HEK293 (cell line): ENCODE data around the gene ANKRD65.

ENCODE experiments used
- CTCF ChIA-PET: fragments of 350-600 bp; formaldehyde crosslinking; extraction: SDS; loops from one replicate; lab custom pipeline; 2021; ENCODE audit warnings: antibody characterized with exemption; lab: Yijun Ruan, JAX
- POLR2A ChIA-PET: fragments of 300-600 bp; formaldehyde crosslinking; extraction: SDS; loops from one replicate; lab custom pipeline; 2020; ENCODE audit warnings: antibody characterized with exemption, inconsistent platforms; lab: Yijun Ruan, JAX
- H3K27ac ChIP-seq: fragments of 200-500 bp; sonication (Bioruptor generic); 2 replicates; pipeline ENCODE4 v1.5.1; 2014; ENCODE audit warnings: low read depth, low read length, control low read depth, inconsistent platforms; ENCODE audit errors: extremely low read depth
- H3K36me3 ChIP-seq, 2 experiments: fragments of 200-500 bp in 1 of 2; sonication (Bioruptor generic) in 1 of 2; 1 replicate in 1 of 2; 2 replicates in 1 of 2; pipeline ENCODE4 v1.5.1; 2014 to 2017; ENCODE audit warnings: inconsistent platforms in 2 of 2, low read length in 2 of 2; ENCODE audit not compliant: control insufficient read depth in 2 of 2, insufficient read depth in 1 of 2
- H3K4me1 ChIP-seq: fragments of 200-500 bp; sonication (Bioruptor generic); 2 replicates; pipeline ENCODE4 v1.5.1; 2014; ENCODE audit warnings: mild to moderate bottlenecking, low read length, inconsistent platforms; ENCODE audit not compliant: control insufficient read depth, insufficient read depth
- H3K4me3 ChIP-seq: 2 replicates; pipeline ENCODE4 v1.5.1; 2011; ENCODE audit warnings: low read depth, mild to moderate bottlenecking, control low read depth, low read length, moderate library complexity
- H3K9me3 ChIP-seq: fragments of 200-500 bp; sonication (Bioruptor generic); 2 replicates; pipeline ENCODE4 v1.5.1; 2014; ENCODE audit warnings: low read depth, low read length, inconsistent platforms; ENCODE audit not compliant: control insufficient read depth, insufficient read depth
- SP2 ChIP-seq: fragments of 450-650 bp; formaldehyde crosslinking; IDR thresholded peaks from 2 replicates; pipeline ENCODE4 v1.5.1; 2016; ENCODE audit warnings: missing biosample characterization, missing genetic modification characterization
- TRIM28 ChIP-seq: IDR thresholded peaks from 2 replicates; pipeline ENCODE4 v1.6.1; 2011; ENCODE audit warnings: low read length, control low read depth, borderline replicate concordance
- ZBTB1 ChIP-seq: fragments of 450-650 bp; formaldehyde crosslinking; IDR thresholded peaks from 2 replicates; pipeline ENCODE4 v1.5.1; 2016; ENCODE audit warnings: missing biosample characterization, missing genetic modification characterization
- ZEB2 ChIP-seq: fragments of 450-650 bp; formaldehyde crosslinking; IDR thresholded peaks from 2 replicates; pipeline ENCODE4 v1.5.1; 2016; ENCODE audit warnings: missing biosample characterization, missing genetic modification characterization
- ZIC2 ChIP-seq: fragments of 450-650 bp; formaldehyde crosslinking; IDR thresholded peaks from 2 replicates; pipeline ENCODE4 v1.5.1; 2016; ENCODE audit warnings: missing biosample characterization, missing genetic modification characterization
- ZNF16 ChIP-seq: fragments of 450-650 bp; formaldehyde crosslinking; IDR thresholded peaks from 2 replicates; pipeline ENCODE4 v1.5.1; 2016; ENCODE audit warnings: low read depth, missing biosample characterization, missing genetic modification characterization
- ZNF394 ChIP-seq: fragments of 450-650 bp; formaldehyde crosslinking; IDR thresholded peaks from 2 replicates; pipeline ENCODE4 v1.5.1; 2016; ENCODE audit warnings: missing biosample characterization, missing genetic modification characterization, mild to moderate bottlenecking, moderate library complexity, borderline replicate concordance
- ZNF404 ChIP-seq: fragments of 450-650 bp; formaldehyde crosslinking; IDR thresholded peaks from 2 replicates; pipeline ENCODE4 v1.5.1; 2017; ENCODE audit warnings: missing biosample characterization, missing genetic modification characterization
- ZNF423 ChIP-seq: fragments of 450-650 bp; formaldehyde crosslinking; IDR thresholded peaks from 2 replicates; pipeline ENCODE4 v1.5.1; 2016; ENCODE audit warnings: missing biosample characterization, missing genetic modification characterization
- ZNF521 ChIP-seq: fragments of 450-650 bp; formaldehyde crosslinking; IDR thresholded peaks from 2 replicates; pipeline ENCODE4 v1.5.1; 2017; ENCODE audit warnings: missing biosample characterization, mild to moderate bottlenecking, missing genetic modification characterization
- ZNF558 ChIP-seq: fragments of 450-650 bp; formaldehyde crosslinking; IDR thresholded peaks from 2 replicates; pipeline ENCODE4 v1.5.1; 2016; ENCODE audit warnings: missing biosample characterization, missing genetic modification characterization
- ZNF654 ChIP-seq: fragments of 450-650 bp; formaldehyde crosslinking; IDR thresholded peaks from 2 replicates; pipeline ENCODE4 v1.5.1; 2016; ENCODE audit warnings: low read depth, missing biosample characterization, missing genetic modification characterization
- ZNF76 ChIP-seq: fragments of 450-650 bp; formaldehyde crosslinking; IDR thresholded peaks from 2 replicates; pipeline ENCODE4; 2016; ENCODE audit warnings: low read depth, missing biosample characterization, missing genetic modification characterization, borderline replicate concordance
- ZNF830 ChIP-seq: fragments of 450-650 bp; IDR thresholded peaks from 2 replicates; pipeline ENCODE4 v1.5.0; 2018; ENCODE audit warnings: missing biosample characterization, missing genetic modification characterization, low read depth, mild to moderate bottlenecking, moderate library complexity
- ZNF837 ChIP-seq: fragments of 450-650 bp; formaldehyde crosslinking; IDR thresholded peaks from 2 replicates; pipeline ENCODE4 v1.5.1; 2016; ENCODE audit warnings: missing biosample characterization, missing genetic modification characterization
- TF ChIP-seq, protein P1 (sequence below): fragments of 450-650 bp; formaldehyde crosslinking; conservative IDR thresholded peaks from 2 replicates; pipeline ENCODE4 v1.5.1; 2016; ENCODE audit warnings: low read depth, missing biosample characterization, missing genetic modification characterization
- TF ChIP-seq, protein P2 (sequence below): fragments of 450-650 bp; formaldehyde crosslinking; optimal IDR thresholded peaks from 2 replicates; pipeline ENCODE3; 2016; ENCODE audit warnings: missing biosample characterization, mild to moderate bottlenecking, missing genetic modification characterization
- TF ChIP-seq, protein P3 (sequence below): fragments of 450-650 bp; formaldehyde crosslinking; IDR thresholded peaks from 2 replicates; pipeline ENCODE4 v1.5.1; 2016; ENCODE audit warnings: missing biosample characterization, missing genetic modification characterization
- TF ChIP-seq, protein P4 (sequence below): fragments of 450-650 bp; formaldehyde crosslinking; IDR thresholded peaks from 2 replicates; pipeline ENCODE4 v1.5.1; 2016; ENCODE audit warnings: missing biosample characterization, missing genetic modification characterization

Gene ANKRD65

DNA sequence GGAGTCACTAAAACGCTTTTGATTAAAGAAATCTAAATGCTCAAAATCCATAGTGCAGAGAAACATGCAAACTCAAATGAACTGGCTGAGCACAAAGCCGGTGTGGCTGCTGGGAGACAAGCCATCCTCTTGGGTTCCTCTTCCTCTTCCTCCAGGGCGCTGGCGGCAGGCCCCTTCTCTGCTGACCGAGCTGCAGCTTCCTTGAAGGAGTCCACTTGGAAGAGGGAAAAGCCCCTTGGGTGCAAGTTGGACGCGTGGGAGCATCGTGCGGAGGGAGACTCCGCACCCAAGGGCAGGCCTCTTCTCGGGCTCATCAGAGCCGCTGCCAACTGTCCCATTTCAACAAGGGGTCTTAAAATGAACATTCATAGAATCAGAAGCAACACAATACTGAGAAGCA lies 29.9 kb downstream of the ANKRD65 start:
- H3K27ac ChIP-seq = no peak overlapping the region
- H3K36me3 ChIP-seq = peaks cover 68 to 100% of the 10 kb centered on the region in 2 experiments
- no peak for TF ChIP-seq ZNF76
- TF ChIP-seq, protein P1, sequence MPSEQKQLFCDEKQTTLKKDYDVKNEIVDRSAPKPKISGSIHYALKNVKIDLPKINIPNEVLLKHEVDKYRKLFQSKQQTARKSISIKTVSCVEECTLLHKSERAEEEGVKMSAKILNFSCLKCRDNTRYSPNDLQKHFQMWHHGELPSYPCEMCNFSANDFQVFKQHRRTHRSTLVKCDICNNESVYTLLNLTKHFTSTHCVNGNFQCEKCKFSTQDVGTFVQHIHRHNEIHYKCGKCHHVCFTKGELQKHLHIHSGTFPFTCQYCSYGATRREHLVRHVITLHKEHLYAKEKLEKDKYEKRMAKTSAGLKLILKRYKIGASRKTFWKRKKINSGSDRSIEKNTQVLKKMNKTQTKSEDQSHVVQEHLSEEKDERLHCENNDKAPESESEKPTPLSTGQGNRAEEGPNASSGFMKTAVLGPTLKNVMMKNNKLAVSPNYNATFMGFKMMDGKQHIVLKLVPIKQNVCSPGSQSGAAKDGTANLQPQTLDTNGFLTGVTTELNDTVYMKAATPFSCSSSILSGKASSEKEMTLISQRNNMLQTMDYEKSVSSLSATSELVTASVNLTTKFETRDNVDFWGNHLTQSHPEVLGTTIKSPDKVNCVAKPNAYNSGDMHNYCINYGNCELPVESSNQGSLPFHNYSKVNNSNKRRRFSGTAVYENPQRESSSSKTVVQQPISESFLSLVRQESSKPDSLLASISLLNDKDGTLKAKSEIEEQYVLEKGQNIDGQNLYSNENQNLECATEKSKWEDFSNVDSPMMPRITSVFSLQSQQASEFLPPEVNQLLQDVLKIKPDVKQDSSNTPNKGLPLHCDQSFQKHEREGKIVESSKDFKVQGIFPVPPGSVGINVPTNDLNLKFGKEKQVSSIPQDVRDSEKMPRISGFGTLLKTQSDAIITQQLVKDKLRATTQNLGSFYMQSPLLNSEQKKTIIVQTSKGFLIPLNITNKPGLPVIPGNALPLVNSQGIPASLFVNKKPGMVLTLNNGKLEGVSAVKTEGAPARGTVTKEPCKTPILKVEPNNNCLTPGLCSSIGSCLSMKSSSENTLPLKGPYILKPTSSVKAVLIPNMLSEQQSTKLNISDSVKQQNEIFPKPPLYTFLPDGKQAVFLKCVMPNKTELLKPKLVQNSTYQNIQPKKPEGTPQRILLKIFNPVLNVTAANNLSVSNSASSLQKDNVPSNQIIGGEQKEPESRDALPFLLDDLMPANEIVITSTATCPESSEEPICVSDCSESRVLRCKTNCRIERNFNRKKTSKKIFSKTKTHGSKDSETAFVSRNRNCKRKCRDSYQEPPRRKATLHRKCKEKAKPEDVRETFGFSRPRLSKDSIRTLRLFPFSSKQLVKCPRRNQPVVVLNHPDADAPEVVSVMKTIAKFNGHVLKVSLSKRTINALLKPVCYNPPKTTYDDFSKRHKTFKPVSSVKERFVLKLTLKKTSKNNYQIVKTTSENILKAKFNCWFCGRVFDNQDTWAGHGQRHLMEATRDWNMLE (tag by site-specific recombination) = no peak
- TF ChIP-seq ZNF558 (tag by site-specific recombination) = no peak
- TF ChIP-seq ZBTB1 (tag by site-specific recombination) = no peak
- no peak for TF ChIP-seq ZNF654 (tag by site-specific recombination)
- TF ChIP-seq ZNF423 (tag by site-specific recombination) = no peak
- TF ChIP-seq ZNF394 (tag by site-specific recombination) = no peak
- TF ChIP-seq, protein P2, sequence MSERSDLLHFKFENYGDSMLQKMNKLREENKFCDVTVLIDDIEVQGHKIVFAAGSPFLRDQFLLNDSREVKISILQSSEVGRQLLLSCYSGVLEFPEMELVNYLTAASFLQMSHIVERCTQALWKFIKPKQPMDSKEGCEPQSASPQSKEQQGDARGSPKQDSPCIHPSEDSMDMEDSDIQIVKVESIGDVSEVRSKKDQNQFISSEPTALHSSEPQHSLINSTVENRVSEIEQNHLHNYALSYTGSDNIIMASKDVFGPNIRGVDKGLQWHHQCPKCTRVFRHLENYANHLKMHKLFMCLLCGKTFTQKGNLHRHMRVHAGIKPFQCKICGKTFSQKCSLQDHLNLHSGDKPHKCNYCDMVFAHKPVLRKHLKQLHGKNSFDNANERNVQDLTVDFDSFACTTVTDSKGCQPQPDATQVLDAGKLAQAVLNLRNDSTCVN (tag by site-specific recombination) = no peak
- no peak for TF ChIP-seq ZNF830 (tag by site-specific recombination)
- TF ChIP-seq TRIM28 = no peak
- TF ChIP-seq ZNF837 (tag by site-specific recombination) = no peak
- no peak for TF ChIP-seq ZNF16 (tag by site-specific recombination)
- TF ChIP-seq, protein P3, sequence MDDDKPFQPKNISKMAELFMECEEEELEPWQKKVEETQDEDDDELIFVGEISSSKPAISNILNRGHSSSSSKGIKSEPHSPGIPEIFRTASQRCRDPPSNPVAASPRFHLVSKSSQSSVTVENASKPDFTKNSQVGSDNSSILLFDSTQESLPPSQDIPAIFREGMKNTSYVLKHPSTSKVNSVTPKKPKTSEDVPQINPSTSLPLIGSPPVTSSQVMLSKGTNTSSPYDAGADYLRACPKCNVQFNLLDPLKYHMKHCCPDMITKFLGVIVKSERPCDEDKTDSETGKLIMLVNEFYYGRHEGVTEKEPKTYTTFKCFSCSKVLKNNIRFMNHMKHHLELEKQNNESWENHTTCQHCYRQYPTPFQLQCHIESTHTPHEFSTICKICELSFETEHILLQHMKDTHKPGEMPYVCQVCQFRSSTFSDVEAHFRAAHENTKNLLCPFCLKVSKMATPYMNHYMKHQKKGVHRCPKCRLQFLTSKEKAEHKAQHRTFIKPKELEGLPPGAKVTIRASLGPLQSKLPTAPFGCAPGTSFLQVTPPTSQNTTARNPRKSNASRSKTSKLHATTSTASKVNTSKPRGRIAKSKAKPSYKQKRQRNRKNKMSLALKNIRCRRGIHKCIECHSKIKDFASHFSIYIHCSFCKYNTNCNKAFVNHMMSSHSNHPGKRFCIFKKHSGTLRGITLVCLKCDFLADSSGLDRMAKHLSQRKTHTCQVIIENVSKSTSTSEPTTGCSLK (tag by site-specific recombination) = no peak
- TF ChIP-seq ZEB2 (tag by site-specific recombination) = no peak
- no peak for TF ChIP-seq ZNF404 (tag by site-specific recombination)
- TF ChIP-seq ZNF521 (tag by site-specific recombination) = no peak
- TF ChIP-seq, protein P4, sequence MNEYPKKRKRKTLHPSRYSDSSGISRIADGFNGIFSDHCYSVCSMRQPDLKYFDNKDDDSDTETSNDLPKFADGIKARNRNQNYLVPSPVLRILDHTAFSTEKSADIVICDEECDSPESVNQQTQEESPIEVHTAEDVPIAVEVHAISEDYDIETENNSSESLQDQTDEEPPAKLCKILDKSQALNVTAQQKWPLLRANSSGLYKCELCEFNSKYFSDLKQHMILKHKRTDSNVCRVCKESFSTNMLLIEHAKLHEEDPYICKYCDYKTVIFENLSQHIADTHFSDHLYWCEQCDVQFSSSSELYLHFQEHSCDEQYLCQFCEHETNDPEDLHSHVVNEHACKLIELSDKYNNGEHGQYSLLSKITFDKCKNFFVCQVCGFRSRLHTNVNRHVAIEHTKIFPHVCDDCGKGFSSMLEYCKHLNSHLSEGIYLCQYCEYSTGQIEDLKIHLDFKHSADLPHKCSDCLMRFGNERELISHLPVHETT (tag by site-specific recombination) = no peak
- no peak for TF ChIP-seq ZIC2
- no peak for TF ChIP-seq SP2 (tag by site-specific recombination)
- ChIA-PET CTCF (interaction anchor here (0.6 to 2.2 kb wide), 6 partner anchors 9 to 113 kb away, joined by 3 to 9 read pairs (median 4); partner anchors contain the start of gene ATAD3C), POLR2A (interaction anchor here (0.9 to 1.2 kb wide), 2 partner anchors 9 to 43 kb away, joined by 3 read pairs; no protein-coding TSS in a partner anchor)
- H3K9me3 ChIP-seq = no peaks in the 10 kb centered on the region
- H3K4me3 ChIP-seq = no peak overlapping the region
- no peaks in the 10 kb centered on the region for H3K4me1 ChIP-seq
